NCI-H2196 (cell line): ENCODE data around the gene TXNL1.
A peak's percentile ranks its signal among the peaks of the same experiment; 100 is the strongest.
"Not testable (repeated sequence)": the region's sequence is repeated elsewhere in the genome, so short reads cannot be mapped to it uniquely, and the experiment has no call there.

Experiments
- DNase-seq: peaks from one replicate; lab custom pipeline; 2025; ENCODE audit not compliant: unreplicated experiment; lab: John Stamatoyannopoulos, UW

TXNL1 gene

DNA sequence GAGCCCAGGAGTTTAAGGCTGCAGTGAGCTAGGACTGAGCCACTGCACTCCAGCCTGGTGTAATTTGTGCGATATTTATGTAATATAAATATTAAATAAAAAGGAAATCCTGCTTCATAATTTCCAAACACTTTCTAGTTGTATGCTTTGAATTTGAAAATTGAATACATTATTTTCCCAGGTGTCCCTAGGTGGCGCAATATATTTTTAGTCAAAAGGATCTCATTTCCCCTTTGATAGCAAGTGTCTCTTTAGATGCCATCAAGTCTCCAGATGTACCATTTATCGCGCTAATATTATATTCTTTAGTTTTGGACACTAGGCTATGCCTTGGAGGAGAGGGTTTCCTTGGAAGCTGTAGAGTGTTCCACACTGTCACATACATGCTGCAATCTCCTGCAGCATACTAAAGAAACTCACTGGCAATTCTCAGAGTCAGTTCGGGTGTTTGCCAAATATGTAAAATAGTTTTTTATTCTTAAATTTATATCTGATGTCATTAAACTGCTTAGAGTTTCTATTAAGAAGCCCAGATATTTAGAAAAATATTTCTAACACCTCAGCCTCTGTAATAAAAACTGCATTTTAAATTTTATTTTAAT lies 7.1 kb upstream of the TXNL1 start:
- no peak for DNase-seq

DNA sequence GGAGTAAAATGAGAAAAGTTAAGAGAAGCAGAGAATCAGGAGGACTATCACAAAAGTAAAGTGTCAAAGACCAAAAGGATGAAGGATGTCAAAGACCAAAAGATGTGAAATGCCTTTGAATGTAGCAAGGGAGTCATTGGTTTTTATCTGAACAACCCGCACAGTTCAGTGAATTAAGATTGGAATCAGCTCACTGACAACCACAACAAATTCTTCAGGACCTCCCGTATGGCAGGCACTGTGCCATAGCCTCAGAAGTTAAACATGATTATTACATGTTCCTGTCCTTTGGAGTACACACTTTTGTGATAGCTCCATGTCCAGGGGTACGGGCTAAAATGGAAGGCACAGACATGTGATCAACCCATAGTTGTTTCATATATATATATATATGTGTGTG lies 5.0 kb upstream of the TXNL1 start:
- no peak for DNase-seq

DNA sequence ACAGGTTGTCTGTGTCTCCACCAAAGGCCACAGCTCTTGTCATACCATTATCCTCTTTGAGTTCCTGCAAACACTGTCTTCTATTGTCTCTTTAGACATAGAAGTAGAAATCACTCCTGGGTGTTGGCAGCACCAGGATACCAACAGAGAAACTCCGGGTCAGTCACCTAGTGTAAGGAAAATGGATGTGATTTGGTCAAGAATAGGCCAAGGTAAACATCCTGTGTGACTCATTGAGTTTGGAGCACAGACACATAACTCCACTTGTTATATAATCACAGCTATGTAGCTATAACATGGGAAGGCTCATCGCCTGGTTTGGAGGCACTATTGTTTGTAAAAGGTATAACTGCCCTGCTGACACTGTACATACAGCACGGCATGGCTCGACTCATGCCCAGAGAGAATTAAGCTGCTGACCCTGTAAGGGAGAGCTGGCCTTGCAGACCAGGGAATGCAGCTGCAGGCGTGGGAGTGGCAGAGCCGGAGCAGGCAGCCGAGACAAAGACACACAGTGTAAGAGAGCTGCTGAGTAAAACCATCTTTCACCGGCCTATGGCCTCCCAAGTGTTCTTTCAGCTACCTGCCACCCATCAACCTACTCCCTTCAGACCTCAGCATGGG lies 3.4 kb upstream of the TXNL1 start:
- no peak for DNase-seq

DNA sequence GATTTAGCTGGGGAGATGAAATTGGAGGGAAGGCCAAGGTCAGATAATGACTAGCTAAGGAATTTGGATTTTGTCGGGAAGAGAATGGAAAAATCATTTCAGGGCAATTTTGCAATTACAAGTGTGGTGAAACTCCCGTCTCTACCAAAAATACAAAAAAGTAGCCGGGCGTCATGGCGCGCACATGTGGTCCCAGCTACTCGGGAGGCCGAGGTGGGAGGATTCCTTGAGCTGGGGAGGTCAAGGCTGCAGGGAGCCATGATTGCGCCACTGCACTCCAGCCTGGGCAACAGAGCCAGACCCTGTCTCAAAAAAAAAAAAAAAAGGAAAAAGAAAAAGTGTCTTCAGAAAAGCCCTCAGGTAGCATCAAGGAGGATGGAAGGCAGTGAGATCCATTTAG lies 1.2 kb upstream of the TXNL1 start:
- no peak for DNase-seq

DNA sequence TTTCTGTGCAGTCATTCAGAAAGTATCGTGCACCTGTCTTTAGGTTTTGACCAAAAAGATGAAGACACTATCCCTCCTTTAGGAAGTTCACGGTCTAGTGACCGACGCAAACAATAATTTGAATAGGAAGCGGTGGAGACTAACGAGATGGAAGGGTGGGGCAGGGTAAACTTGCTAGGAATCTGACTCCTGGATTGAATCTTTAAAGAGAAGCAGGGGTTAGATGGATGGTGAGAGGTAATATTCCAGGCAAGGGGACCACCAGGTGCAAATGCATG lies 651 bp upstream of the TXNL1 start:
- no peak for DNase-seq

DNA sequence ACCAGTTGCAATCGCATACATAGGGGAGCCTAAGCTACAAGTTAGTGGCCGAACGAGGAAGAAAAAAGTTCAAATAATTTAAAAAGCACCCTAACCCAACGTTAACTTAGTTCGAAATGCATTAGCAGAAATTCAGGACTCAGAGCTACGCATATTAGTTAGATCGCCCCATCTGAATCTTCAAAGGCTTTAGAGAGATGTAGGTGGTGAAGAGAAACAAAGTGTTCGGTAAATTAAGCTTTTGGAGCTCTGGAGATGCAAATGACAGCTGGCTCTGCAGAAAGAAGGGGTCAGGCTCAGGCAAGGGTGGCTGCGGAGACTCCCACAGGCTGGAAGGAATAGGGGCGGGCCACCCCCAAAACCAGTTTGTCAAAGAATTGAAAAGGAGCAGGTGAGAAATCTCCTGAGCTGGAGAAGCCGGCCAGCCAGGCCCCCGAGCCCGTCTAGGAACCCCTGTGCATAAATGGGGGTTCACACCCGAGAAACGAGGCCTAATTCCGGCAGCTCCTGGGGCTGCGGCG lies 621 bp downstream of the TXNL1 start:
- DNase-seq: peak; percentile 8

GRCh38 chr18:56637176-56637575 lies 1.2 kb downstream of the TXNL1 start:
- no peak for DNase-seq

DNA sequence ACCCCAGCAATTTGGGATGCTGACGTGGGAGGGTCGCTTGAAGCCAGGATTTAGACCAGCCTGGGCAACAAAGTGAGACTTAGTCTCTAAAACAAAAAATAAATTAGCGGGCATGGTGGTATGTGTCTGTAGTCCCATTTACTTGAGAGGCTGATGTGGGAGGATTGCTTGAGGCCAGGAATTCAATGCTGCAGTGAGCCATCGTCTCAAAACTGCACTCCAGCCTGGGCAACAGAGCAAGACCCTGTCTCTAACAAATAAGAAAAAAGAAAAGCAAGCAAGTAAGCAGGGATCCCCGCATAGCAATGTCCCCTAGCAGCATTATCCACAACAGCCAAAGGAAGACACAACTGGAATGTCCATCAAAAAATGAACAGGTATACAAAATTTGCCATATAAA lies 3.4 kb downstream of the TXNL1 start:
- DNase-seq: no peak

- DNase-seq: no peak
Observed at GRCh38 chr18:56632070-56633022, 6.0 kb downstream of the TXNL1 start.

GRCh38 chr18:56627991-56628390 lies 10.4 kb downstream of the TXNL1 start:
- DNase-seq: no peak

GRCh38 chr18:56615738-56616520 lies 22.5 kb downstream of the TXNL1 start:
- DNase-seq: peak; percentile 13

DNA sequence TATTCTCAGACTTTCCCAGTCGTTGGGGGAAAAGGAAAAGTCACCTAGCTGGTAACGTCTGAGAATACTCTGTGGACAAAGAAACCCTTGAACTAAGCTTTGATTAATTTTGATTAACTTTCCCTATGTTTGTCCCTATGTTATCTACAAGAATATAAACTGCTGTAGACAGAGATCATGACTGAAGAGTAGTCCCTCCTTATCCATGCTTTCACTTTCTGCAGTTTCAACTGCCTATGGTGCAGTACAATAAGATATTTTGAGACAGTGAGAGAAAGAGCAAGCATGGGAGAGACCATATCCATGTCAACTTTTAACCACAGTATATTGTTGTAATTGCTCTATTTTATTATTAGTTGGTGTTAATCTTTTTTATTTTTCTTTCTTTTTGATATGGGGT lies 31.8 kb downstream of the TXNL1 start:
- DNase-seq: no peak

- DNase-seq: no peak
Observed at GRCh38 chr18:56598422-56598821, 40.0 kb downstream of the TXNL1 start.

DNA sequence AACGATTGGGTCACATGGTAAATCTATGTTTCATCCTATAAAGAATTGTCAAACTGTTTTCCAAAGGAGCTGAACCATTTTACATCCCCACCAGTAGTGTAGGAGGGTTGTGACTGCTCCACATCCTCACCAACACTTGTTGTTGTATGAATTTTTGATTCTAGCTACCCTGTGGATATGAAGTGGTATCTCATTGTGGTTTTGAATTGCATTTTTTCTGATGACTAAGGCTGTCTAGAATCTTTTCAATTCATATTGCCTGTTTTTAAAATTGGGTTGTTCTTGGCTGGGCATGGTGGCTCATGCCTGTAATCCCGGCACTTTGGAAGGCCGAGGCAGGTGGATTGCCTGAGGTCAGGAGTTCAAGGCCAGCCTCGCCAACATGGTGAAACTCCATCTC lies 44.5 kb downstream of the TXNL1 start:
- no peak for DNase-seq

GRCh38 chr18:56580026-56580425 lies 58.4 kb downstream of the TXNL1 start:
- DNase-seq: no peak

DNA sequence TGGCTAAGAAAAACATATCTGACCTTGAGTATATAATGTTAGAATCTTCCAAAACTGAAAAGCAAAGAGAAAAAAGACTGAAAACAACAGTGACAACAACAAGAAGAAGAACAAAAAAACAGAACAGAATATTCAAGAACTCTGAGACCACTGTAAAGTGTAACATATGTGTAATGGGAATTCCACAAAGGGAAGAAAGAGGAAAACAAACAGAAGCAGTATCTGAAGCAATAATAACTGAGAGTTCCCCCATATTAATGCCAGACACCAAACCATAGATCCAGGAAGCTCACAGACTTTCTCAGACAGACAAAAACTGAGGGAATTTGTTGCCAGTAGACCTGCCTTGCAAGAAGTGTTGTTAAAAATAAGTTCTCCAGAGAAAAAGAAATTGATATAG lies 58.9 kb downstream of the TXNL1 start:
- no peak for DNase-seq

DNA sequence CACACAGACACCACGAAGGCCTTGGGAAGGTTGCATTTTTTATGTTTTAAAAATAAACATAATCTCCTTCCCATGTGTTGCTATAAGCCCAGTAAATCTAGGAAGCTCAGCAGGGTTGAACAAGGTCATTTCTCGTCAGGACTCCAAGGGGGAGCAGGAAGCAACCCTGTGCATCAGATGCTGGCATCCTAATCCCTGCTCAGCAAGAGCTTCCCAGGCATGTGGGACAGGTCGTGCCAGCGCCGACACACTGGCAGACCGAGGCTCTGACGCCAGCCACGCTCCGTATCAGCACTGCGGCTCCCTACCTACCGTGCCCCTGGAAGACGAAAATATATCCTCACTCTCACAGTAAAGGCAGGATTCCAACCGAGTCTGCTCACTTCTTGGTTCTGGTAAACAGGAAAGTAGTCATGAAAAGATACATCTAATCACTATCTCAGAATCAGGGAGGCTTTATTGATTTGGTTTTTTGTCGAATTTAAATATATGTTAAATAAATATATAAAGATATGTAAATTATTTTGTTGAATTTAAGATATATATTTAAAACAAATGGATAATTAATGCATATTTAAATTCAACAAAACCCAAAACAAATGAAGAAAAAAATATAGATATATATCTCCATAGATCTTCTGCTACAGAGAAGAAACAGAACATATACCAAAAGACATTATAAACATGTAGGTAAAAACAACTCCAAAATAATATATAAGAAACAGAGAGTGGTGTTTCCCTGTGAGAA lies 61.4 kb downstream of the TXNL1 start:
- no peak for DNase-seq

DNA sequence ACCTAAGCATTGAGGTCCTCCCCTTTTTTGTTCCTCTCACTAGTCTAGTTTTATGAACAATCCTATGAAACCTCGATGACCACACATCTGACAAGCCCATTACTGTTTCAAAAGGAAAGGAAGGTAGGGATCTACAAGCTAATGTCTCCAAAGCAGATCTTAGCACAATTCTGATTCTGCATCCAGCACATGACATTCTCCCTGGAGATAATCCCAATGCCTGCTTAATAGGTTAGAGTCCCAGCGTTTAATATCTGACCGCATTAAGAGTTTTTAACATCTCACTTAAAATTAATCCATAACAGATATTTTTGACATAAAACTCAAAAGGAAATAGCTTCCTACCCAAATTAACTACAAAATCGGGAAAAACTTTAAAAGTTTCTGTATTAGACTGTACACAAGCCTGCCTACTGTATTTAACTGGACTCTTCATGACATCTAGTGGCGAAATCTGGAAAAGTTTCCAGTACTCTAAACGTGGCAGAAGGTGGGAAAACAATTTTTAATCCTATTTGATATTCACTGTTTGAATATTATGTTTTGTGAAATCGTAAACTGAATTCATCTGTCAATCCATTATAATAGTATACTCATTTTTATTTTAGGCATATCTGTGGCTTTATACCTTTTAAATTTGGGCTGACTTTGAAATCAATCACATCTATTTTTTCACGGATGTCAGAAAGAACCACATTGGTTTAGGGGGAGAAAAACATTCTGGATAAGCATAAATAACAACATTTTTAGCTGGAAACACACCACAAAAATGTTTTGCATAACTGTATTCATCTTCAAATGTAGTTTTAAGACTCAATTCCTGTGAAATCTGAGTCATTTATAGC lies 62.4 kb downstream of the TXNL1 start:
- DNase-seq: peak; percentile 41

DNA sequence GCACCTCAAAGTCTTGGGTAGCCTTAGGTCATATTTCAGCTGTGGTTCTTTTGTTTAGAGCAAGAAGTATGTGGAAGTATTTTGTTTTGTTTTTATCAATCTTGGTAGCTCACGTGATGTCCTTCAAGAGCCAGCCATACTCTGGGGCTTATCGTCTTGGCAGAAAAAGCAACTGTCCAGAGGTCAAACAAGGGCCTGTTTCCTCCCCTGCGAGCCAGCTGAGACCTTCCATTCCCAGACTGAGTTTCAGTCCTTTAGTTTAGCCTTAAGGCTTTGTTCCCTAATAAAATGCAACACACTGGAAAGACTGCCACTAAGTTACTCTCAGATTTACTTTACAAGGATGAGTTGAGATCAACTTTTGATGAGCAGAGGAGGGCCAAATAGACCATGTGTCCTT lies 63.5 kb downstream of the TXNL1 start:
- no peak for DNase-seq

DNA sequence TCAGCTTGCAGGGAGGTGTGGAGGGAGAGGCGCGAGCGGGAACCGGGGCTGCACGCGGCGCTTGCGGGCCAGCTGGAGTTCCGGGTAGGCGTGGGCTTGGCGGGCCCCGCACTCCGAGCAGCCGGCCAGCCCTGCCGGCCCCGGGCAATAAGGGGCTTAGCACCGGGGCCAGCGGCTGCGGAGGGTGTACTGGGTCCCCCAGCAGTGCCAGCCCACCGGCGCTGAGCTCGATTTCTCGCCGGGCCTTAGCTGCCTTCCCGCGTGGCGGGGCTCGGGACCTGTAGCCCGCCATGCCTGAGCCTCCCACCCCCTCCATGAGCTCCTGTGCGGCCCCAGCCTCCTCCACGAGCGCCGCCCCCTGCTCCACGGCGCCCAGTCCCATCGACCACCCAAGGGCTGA lies 66.1 kb downstream of the TXNL1 start:
- not testable (repeated sequence) for DNase-seq
